Measurements from ENCODE around the gene SHCBP1.
"Not testable (repeated sequence)": the region's sequence is repeated elsewhere in the genome, so short reads cannot be mapped to it uniquely, and the experiment has no call there.

Gene SHCBP1

GRCh38 chr16:46621006-46621933, at the start of gene SHCBP1:
TSS of gene SHCBP1 (minus strand) at chr16:46621379. CDS start at chr16:46621359, 20 bp downstream.
- DNase-seq (ENCODE audit: low spot score): peak; percentile 96

GRCh38 chr16:46662123-46662522, 40.9 kb upstream of the SHCBP1 start:
- no peak for DNase-seq (ENCODE audit: low spot score)

- DNase-seq (ENCODE audit: low spot score): no peak
These were observed 37.7 kb upstream of the SHCBP1 start for GRCh38 chr16:46658925-46659324.

GRCh38 chr16:46651305-46651704, 30.1 kb upstream of the SHCBP1 start:
- no peak for DNase-seq (ENCODE audit: low spot score)

- peak; percentile 40 for DNase-seq (ENCODE audit: low spot score)
These were observed 29.1 kb upstream of the SHCBP1 start for GRCh38 chr16:46650254-46650623.

GRCh38 chr16:46649588-46650253, 28.5 kb upstream of the SHCBP1 start:
- no peak for DNase-seq (ENCODE audit: low spot score)

- DNase-seq (ENCODE audit: low spot score): no peak
These were observed 27.5 kb upstream of the SHCBP1 start for GRCh38 chr16:46648656-46649055.

GRCh38 chr16:46638947-46639925, 18.1 kb upstream of the SHCBP1 start:
- DNase-seq (ENCODE audit: low spot score): peak; percentile 40

- no peak for DNase-seq (ENCODE audit: low spot score)
These were observed 11.9 kb upstream of the SHCBP1 start for GRCh38 chr16:46632778-46633733.

GRCh38 chr16:46629331-46630219, 8.4 kb upstream of the SHCBP1 start:
- peak; percentile 81 for DNase-seq (ENCODE audit: low spot score)

- no peak for DNase-seq (ENCODE audit: low spot score)
These were observed 6.6 kb upstream of the SHCBP1 start for GRCh38 chr16:46627746-46628145.

- not testable (repeated sequence) for DNase-seq (ENCODE audit: low spot score)
These were observed 5.5 kb upstream of the SHCBP1 start for GRCh38 chr16:46626681-46627080.

- not testable (repeated sequence) for DNase-seq (ENCODE audit: low spot score)
These were observed 3.7 kb upstream of the SHCBP1 start for GRCh38 chr16:46624862-46625261.

- DNase-seq (ENCODE audit: low spot score): not testable (repeated sequence)
These were observed 2.5 kb upstream of the SHCBP1 start for GRCh38 chr16:46623707-46624106.

GRCh38 chr16:46623246-46623645, 2.1 kb upstream of the SHCBP1 start:
- DNase-seq (ENCODE audit: low spot score): not testable (repeated sequence)

- no peak for DNase-seq (ENCODE audit: low spot score)
These were observed 926 bp upstream of the SHCBP1 start for GRCh38 chr16:46621934-46622676.

- DNase-seq (ENCODE audit: low spot score): peak; percentile 27
These were observed 743 bp downstream of the SHCBP1 start for GRCh38 chr16:46620266-46621005.

GRCh38 chr16:46618516-46618915, 2.7 kb downstream of the SHCBP1 start:
- no peak for DNase-seq (ENCODE audit: low spot score)

Measured in GM03348 (cell line).